SK-N-SH (cell line): ENCODE results near the gene NAALADL2. TPM values are rescaled to one million over a fixed set of nuclear protein-coding genes. Genes with fewer than 3 reads are reported as not detected.

ENCODE experiments used
- CTCF ChIA-PET: fragments of 300-600, 350-600 bp; formaldehyde crosslinking; extraction: SDS; loops from one replicate; lab custom pipeline; 2021; lab: Yijun Ruan, JAX
- POLR2A ChIA-PET: fragments of 350-600 bp; sonication (Branson Sonifier 250); formaldehyde crosslinking; extraction: SDS; loops from one replicate; lab custom pipeline; 2020; ENCODE audit warnings: antibody characterized with exemption, inconsistent platforms; lab: Yijun Ruan, JAX
- DNase-seq: peaks from one replicate; pipeline ENCODE4 v3.0.0; 2012
- H2AFZ ChIP-seq: fragments of 200-600 bp; sonication (generic); 2 replicates; pipeline ENCODE4 v1.8.1; 2016; ENCODE audit warnings: antibody characterized with exemption, mild to moderate bottlenecking, low read depth
- H3F3A ChIP-seq: fragments of 200-600 bp; sonication (generic); replicated peaks from 2 replicates; pipeline ENCODE3; 2016; ENCODE audit warnings: antibody characterized with exemption, mild to moderate bottlenecking; ENCODE audit not compliant: insufficient read depth
- H3K27ac ChIP-seq, 2 experiments: fragments of 200-500 bp in 1 of 2; fragments of 200-600 bp in 1 of 2; sonication (Bioruptor generic) in 1 of 2; sonication (generic), shearing (Covaris generic) in 1 of 2; 2 replicates each; pipeline versions ENCODE4 v1.5.1 to v1.6.1; 2014 to 2016; ENCODE audit warnings: low read depth in 2 of 2, inconsistent platforms in 1 of 2, low read length in 1 of 2, mild to moderate bottlenecking in 1 of 2, mixed read lengths in 1 of 2
- H3K27me3 ChIP-seq: fragments of 200-600 bp; sonication (generic), shearing (Covaris generic); 2 replicates; pipeline ENCODE4 v1.6.1; 2016; ENCODE audit warnings: mixed run types; ENCODE audit not compliant: insufficient read depth
- H3K36me3 ChIP-seq, 2 experiments: fragments of 200-500 bp in 1 of 2; fragments of 200-600 bp in 1 of 2; sonication (Bioruptor generic) in 1 of 2; sonication (generic) in 1 of 2; replicated peaks in 1 of 2; 2 replicates each; pipeline versions ENCODE3 to v1.5.1; 2014 to 2016; ENCODE audit warnings: low read length in 1 of 2, mild to moderate bottlenecking in 1 of 2; ENCODE audit not compliant: insufficient read depth in 2 of 2, control insufficient read depth in 1 of 2
- H3K4me1 ChIP-seq, 2 experiments: fragments of 200-500 bp in 1 of 2; fragments of 200-600 bp in 1 of 2; sonication (Bioruptor generic) in 1 of 2; sonication (generic), shearing (Covaris generic) in 1 of 2; 2 replicates each; pipeline versions ENCODE4 v1.5.1 to v1.6.1; 2014 to 2016; ENCODE audit warnings: low read depth in 1 of 2, low read length in 1 of 2, mixed run types in 1 of 2; ENCODE audit not compliant: insufficient read depth in 2 of 2, control insufficient read depth in 1 of 2
- H3K4me2 ChIP-seq: fragments of 200-600 bp; sonication (generic), shearing (Covaris generic); 2 replicates; pipeline ENCODE4 v1.6.1; 2017; ENCODE audit warnings: mixed run types
- H3K4me3 ChIP-seq, 2 experiments: fragments of 200-500 bp in 1 of 2; fragments of 200-600 bp in 1 of 2; sonication (Bioruptor generic) in 1 of 2; sonication (generic), shearing (Covaris generic) in 1 of 2; 2 replicates each; pipeline versions ENCODE4 v1.5.1 to v1.8.1; 2014 to 2016; ENCODE audit warnings: low read depth in 2 of 2, inconsistent platforms in 1 of 2, low read length in 1 of 2, mild to moderate bottlenecking in 1 of 2, mixed read lengths in 1 of 2, moderate library complexity in 1 of 2
- H3K79me2 ChIP-seq: fragments of 200-600 bp; sonication (generic); 2 replicates; pipeline ENCODE4 v1.8.1; 2017; ENCODE audit warnings: mild to moderate bottlenecking; ENCODE audit not compliant: insufficient read depth
- H3K9ac ChIP-seq: fragments of 200-600 bp; sonication (generic); 2 replicates; pipeline ENCODE4 v1.6.1; 2017; ENCODE audit warnings: mixed run types
- H3K9me2 ChIP-seq: fragments of 200-600 bp; sonication (generic); 2 replicates; pipeline ENCODE4 v1.6.1; 2017; ENCODE audit warnings: mixed run types
- H3K9me3 ChIP-seq: fragments of 200-600 bp; sonication (generic); 2 replicates; pipeline ENCODE4 v1.6.1; 2017; ENCODE audit warnings: mixed run types, mild to moderate bottlenecking, moderate library complexity
- H4K20me1 ChIP-seq: fragments of 200-600 bp; sonication (generic); 2 replicates; pipeline ENCODE4 v1.6.1; 2017; ENCODE audit warnings: mild to moderate bottlenecking, mixed run types; ENCODE audit not compliant: insufficient read depth
- FOSL2 ChIP-seq: IDR thresholded peaks from 2 replicates; pipeline ENCODE4 v1.4.0; 2012; ENCODE audit warnings: low read depth, mild to moderate bottlenecking, moderate library complexity, borderline replicate concordance
- FOXJ3 ChIP-seq: sonication (generic); formaldehyde crosslinking; IDR thresholded peaks from 2 replicates; pipeline ENCODE4 v1.5.1; 2020; ENCODE audit warnings: mild to moderate bottlenecking, missing genetic modification reagents
- FOXM1 ChIP-seq: IDR thresholded peaks from 2 replicates; pipeline ENCODE4 v1.4.0; 2012; ENCODE audit warnings: low read depth, mild to moderate bottlenecking
- GATA2 ChIP-seq: sonication (generic); formaldehyde crosslinking; IDR thresholded peaks from 2 replicates; pipeline ENCODE4 v1.5.0; 2020; ENCODE audit warnings: mild to moderate bottlenecking, missing genetic modification reagents
- IRF3 ChIP-seq: fragments of 150-350 bp; IDR thresholded peaks from 2 replicates; pipeline ENCODE4 v1.6.1; 2016; ENCODE audit warnings: mild to moderate bottlenecking, low read depth, low read length
- JUND ChIP-seq: IDR thresholded peaks from 2 replicates; pipeline ENCODE4 v1.4.0; 2012
- MAX ChIP-seq: IDR thresholded peaks from 2 replicates; pipeline ENCODE4 v1.4.0; 2012; ENCODE audit warnings: low read depth
- PBX3 ChIP-seq: IDR thresholded peaks from 2 replicates; pipeline ENCODE4; 2012
- RAD21 ChIP-seq: IDR thresholded peaks from 2 replicates; pipeline ENCODE4 v1.6.1; 2012; ENCODE audit warnings: mild to moderate bottlenecking, low read length
- REST ChIP-seq: IDR thresholded peaks from 2 replicates; pipeline ENCODE4 v1.6.1; 2012; ENCODE audit warnings: mild to moderate bottlenecking, low read depth, low read length, moderate library complexity
- RFX5 ChIP-seq: IDR thresholded peaks from 2 replicates; pipeline ENCODE4 v1.6.1; 2012; ENCODE audit warnings: mild to moderate bottlenecking, improper control_type of control experiment, low read length
- USF1 ChIP-seq: IDR thresholded peaks from 2 replicates; pipeline ENCODE4 v1.4.0; 2012; ENCODE audit warnings: low read depth, borderline replicate concordance
- USF2 ChIP-seq: fragments of 150-350 bp; IDR thresholded peaks from 2 replicates; pipeline ENCODE4 v1.6.1; 2017; ENCODE audit warnings: antibody characterized with exemption, low read length, low read depth, borderline replicate concordance
- YY1 ChIP-seq: IDR thresholded peaks from 2 replicates; pipeline ENCODE4 v1.4.0; 2012; ENCODE audit warnings: low read depth, mild to moderate bottlenecking
- WGBS: methylation state at CpG from one replicate; pipeline ENCODE4 v1.1.6; 2017; ENCODE audit warnings: low lambda C conversion rate; 5-methylcytosine and 5-hydroxymethylcytosine counted together
- polyA plus RNA-seq, 3 experiments: library from polyadenylated mRNA; depleted of rRNA; stranded (reverse); fragments of >200 nt; gene quantifications; 2 replicates each; pipeline ENCODE4 v1.2.3, GENCODE V29; 2012

NAALADL2 gene
- polyA plus RNA-seq, 1 of the 3 experiments (the other 2 are of a cell fraction) = 1.2 TPM

- no peak for TF ChIP-seq USF1
- no peak for TF ChIP-seq RFX5
- TF ChIP-seq FOSL2 = no peak
- no peak for TF ChIP-seq IRF3
These were observed 244.2 kb downstream of the NAALADL2 start (continued) for GRCh38 chr3:175103298-175103697.

GRCh38 chr3:175105066-175105465 is 245.9 kb downstream of the NAALADL2 start:
- no peak for DNase-seq
- H2AFZ ChIP-seq = no peak overlapping the region
- H3K79me2 ChIP-seq = no peaks in the 10 kb centered on the region
- H3K27ac ChIP-seq = no peak overlapping the region
- H3K9ac ChIP-seq = no peak overlapping the region
- no peaks in the 10 kb centered on the region for H3K9me2 ChIP-seq
- H4K20me1 ChIP-seq = no peaks in the 10 kb centered on the region
- H3K4me3 ChIP-seq = no peak overlapping the region
- no peaks in the 10 kb centered on the region for H3K36me3 ChIP-seq
- H3K27me3 ChIP-seq = no peaks in the 10 kb centered on the region
- ChIA-PET POLR2A (no interaction called here), CTCF (no interaction called here)
- H3K4me2 ChIP-seq = no peak overlapping the region
- H3F3A ChIP-seq = no peaks in the 10 kb centered on the region
- H3K4me1 ChIP-seq = no peaks in the 10 kb centered on the region
- no peaks in the 10 kb centered on the region for H3K9me3 ChIP-seq
- TF ChIP-seq FOXJ3 (CRISPR knock-in tag) = no peak
- no peak for TF ChIP-seq YY1
- no peak for TF ChIP-seq MAX
- no peak for TF ChIP-seq FOXM1
- TF ChIP-seq PBX3 = no peak
- TF ChIP-seq JUND = no peak
- no peak for TF ChIP-seq GATA2 (CRISPR knock-in tag)

- ChIA-PET CTCF (interaction anchor here (0.6 kb wide), 1 partner anchor 279 kb away, joined by 3 read pairs; no protein-coding TSS in a partner anchor), POLR2A (no interaction called here)
- H3F3A ChIP-seq = no peaks in the 10 kb centered on the region
- H3K9me2 ChIP-seq = no peaks in the 10 kb centered on the region
- no peaks in the 10 kb centered on the region for H4K20me1 ChIP-seq
- no peak overlapping the region for H3K9ac ChIP-seq
- no peak overlapping the region for H2AFZ ChIP-seq
- no peak overlapping the region for H3K27ac ChIP-seq
- TF ChIP-seq USF2 (no peak), RAD21 (no peak), REST (no peak)
- no peaks in the 10 kb centered on the region for H3K79me2 ChIP-seq
- no peak overlapping the region for H3K4me2 ChIP-seq
- 65% methylated on average over 2 of the region's 2 CpGs for WGBS
- no peaks in the 10 kb centered on the region for H3K4me1 ChIP-seq
- no peak for DNase-seq
- H3K36me3 ChIP-seq = no peaks in the 10 kb centered on the region
- H3K27me3 ChIP-seq = no peaks in the 10 kb centered on the region
- H3K4me3 ChIP-seq = no peak overlapping the region
- H3K9me3 ChIP-seq = no peaks in the 10 kb centered on the region
These were observed 248.1 kb downstream of the NAALADL2 start for GRCh38 chr3:175107231-175107630.
